ENCODE results near the gene SPOCK1.

SPOCK1 gene

DNA sequence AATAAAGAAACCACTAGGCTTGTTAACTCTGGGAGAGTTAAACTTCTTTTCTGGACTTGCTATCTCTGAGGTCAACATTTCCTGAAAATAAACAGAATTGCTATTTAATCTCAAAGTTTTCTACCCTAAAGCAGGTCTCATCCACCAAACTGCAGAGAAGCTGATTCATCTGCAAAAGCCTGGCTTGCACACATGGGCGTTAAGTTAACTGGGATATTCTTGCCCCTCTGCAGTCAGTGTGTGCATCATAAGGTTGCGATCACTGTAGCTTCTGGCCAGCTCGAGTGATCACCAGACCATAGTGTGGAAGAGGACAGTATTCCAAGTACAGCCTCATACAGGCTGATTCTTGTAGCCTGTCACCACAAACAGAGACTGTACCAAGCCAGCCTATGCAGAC, 99.2 kb downstream of the SPOCK1 start:
- peak; percentile 7 for DNase-seq (ENCODE audit: low read depth)
- H3K4me3 ChIP-seq (ENCODE audit: control insufficient read depth, low read depth, low read length), result no peak overlapping the region
- TF ChIP-seq, protein P1, sequence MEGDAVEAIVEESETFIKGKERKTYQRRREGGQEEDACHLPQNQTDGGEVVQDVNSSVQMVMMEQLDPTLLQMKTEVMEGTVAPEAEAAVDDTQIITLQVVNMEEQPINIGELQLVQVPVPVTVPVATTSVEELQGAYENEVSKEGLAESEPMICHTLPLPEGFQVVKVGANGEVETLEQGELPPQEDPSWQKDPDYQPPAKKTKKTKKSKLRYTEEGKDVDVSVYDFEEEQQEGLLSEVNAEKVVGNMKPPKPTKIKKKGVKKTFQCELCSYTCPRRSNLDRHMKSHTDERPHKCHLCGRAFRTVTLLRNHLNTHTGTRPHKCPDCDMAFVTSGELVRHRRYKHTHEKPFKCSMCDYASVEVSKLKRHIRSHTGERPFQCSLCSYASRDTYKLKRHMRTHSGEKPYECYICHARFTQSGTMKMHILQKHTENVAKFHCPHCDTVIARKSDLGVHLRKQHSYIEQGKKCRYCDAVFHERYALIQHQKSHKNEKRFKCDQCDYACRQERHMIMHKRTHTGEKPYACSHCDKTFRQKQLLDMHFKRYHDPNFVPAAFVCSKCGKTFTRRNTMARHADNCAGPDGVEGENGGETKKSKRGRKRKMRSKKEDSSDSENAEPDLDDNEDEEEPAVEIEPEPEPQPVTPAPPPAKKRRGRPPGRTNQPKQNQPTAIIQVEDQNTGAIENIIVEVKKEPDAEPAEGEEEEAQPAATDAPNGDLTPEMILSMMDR (conservative IDR thresholded peaks at IDR 0.05; ENCODE audit: control insufficient read depth, insufficient read depth, low read depth, low read length), result no peak

DNA sequence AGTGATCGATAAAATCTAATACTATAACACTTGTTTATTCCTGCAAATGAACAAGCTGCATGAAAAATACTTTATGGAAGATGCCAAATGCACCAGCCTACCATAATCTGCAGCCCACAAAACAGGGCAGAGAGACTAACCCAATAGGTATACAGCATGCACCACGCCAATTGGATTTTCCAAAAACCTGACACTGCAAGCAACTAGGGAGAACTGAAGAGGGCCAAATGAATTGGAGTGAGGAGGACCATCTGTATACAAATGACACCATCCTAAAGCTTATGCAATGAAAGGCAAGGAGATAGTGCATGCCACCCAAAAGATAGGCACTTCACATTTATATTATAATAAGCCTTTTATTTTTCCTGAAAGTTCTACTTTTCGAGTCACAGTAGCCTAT, 100.4 kb downstream of the SPOCK1 start:
- no peak for DNase-seq (ENCODE audit: low read depth)
- TF ChIP-seq, protein P1 (conservative IDR thresholded peaks at IDR 0.05; ENCODE audit: control insufficient read depth, insufficient read depth, low read depth, low read length), result no peak
- no peak overlapping the region for H3K4me3 ChIP-seq (ENCODE audit: control insufficient read depth, low read depth, low read length)

DNA sequence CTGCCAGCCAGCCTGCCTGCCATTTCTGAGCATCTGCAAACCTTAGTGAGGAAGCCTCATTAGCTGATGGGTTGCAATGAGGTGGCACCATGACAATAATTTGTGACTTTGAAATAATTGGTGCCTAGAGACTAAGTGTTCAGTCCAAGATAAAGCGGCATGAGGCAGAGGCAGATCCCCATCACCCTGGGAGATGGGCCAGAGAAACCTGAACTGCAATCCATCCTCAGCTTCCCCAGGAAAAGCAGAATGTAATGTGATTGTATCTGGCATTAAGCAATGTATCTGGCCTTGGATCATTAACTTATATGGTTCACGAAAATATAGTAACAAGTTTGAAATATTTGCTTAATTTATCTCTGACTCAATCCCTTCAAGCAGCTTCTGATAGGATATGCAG, 101.0 kb downstream of the SPOCK1 start:
- TF ChIP-seq, protein P1 (conservative IDR thresholded peaks at IDR 0.05; ENCODE audit: control insufficient read depth, insufficient read depth, low read depth, low read length), result no peak
- DNase-seq (ENCODE audit: low read depth), result no peak
- no peak overlapping the region for H3K4me3 ChIP-seq (ENCODE audit: control insufficient read depth, low read depth, low read length)

DNA sequence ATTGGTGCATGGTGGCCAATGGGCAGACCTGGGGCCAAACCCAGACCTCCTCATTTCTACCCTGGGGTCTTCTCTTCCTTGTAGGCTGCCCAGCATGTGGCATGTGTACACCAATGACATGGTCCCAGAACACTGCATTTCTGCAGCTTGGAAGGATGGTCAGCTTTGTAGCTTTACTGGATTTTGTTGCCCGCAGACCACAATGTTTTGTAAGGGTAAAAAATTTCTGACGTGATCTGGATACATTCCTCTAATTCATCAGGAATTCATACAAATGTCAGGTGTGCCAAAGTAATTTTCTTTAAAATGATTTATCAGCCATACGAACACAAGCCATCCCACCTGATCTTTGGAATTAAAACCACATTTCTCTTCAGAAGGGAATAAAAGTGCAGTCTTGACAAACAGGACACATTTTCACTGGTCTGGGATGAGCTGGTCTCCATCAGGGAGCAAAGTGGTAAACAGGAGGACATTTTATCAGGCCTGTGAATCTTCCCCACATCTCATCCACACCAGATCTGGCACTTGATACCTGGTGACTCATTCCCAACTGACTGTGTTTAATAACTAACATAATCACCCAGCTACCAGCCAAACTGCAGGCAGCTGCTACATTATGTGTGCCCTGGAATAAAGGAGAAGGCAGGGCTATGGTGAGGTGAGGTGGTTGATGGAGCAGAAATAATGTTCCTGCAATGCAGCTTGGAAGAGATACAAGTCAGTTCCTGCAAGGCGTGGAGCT, 103.9 kb downstream of the SPOCK1 start:
- peak; percentile 62 for DNase-seq (ENCODE audit: low read depth)
- TF ChIP-seq, protein P1 (conservative IDR thresholded peaks at IDR 0.05; ENCODE audit: control insufficient read depth, insufficient read depth, low read depth, low read length), result no peak

DNA sequence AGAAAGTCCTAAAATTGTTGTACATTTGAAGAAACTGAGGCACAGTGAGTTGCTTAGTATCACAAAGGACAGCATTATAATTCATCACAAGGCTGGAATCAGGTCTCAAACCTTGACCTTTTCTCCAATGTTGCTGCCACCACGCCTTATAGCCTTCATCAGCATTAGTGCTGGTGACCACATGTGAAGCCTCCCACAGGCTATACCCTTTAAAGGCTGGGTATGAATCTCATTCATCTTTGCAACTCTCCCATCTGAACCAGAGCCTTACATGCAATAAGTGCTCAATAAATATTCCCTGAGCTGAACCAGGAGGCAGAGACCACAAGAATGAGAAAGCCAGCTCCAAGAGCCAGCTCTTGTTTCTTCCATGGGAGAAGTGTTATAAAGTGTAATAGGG, 104.7 kb downstream of the SPOCK1 start:
- DNase-seq (ENCODE audit: low read depth), result no peak
- TF ChIP-seq, protein P1 (conservative IDR thresholded peaks at IDR 0.05; ENCODE audit: control insufficient read depth, insufficient read depth, low read depth, low read length), result no peak
- H3K4me3 ChIP-seq (ENCODE audit: control insufficient read depth, low read depth, low read length), result no peak overlapping the region

More for the DNA sequence above, 103.9 kb downstream of the SPOCK1 start:
- H3K4me3 ChIP-seq (ENCODE audit: control insufficient read depth, low read depth, low read length), result no peak overlapping the region

DNA sequence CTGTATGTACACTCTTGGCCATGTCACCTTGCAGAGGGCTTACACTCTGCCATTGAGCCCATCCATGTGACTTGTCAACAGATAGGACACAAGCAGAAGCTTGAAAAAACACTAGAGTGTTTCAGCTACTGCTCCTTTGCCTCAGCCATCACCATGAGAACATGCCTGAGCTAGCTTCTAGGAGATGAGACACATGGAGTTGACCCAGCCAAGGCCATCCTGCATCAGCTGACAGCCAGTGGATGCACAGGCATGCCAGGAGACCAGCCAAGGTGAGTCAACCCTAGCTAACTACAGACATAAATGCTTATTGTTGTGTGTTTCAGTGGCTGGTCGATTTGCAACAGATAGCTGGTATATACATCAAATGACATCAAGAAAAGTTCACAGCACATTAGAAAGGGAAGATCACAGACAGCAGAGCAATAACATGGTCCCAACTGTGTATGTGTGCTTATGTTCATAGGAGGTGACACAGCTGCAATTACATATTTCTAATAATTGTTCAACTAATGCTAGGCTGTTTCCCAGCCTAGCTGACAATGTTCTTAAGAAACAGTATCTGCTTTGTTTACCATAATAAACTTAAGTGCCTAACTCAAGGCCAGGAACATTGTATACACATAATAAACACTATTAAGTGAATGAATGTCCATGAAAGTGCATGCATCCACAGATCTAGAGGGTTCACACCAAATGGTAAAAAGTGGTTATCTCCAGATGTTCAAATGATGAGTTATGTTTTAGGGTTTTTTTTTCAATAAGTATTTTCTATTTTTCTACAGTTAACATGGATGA, 105.7 kb downstream of the SPOCK1 start:
- H3K4me3 ChIP-seq (ENCODE audit: control insufficient read depth, low read depth, low read length), result no peak overlapping the region
- DNase-seq (ENCODE audit: low read depth), result peak; percentile 55
- TF ChIP-seq, protein P1 (conservative IDR thresholded peaks at IDR 0.05; ENCODE audit: control insufficient read depth, insufficient read depth, low read depth, low read length), result no peak

All from fibroblast of mammary gland (primary cell).